ENCODE measurements around the gene SRP72. TPM values are rescaled to one million over a fixed set of nuclear protein-coding genes. Genes with fewer than 3 reads are reported as not detected.
"Not testable (repeated sequence)": the region's sequence is repeated elsewhere in the genome, so short reads cannot be mapped to it uniquely, and the experiment has no call there.

Gene SRP72
- total and polyA plus RNA-seq, 2 of the 4 experiments (the other 2 are of a cell fraction) = 73.8 to 123 TPM

- H3K9me3 ChIP-seq (ENCODE audit: control insufficient read depth, insufficient read depth, low read length); H2AK9ac ChIP-seq (replicated peaks; ENCODE audit: low read depth, low read length, poor library complexity); H3K27me3 ChIP-seq (ENCODE audit: control insufficient read depth, insufficient read depth, low read length); H3K36me3 ChIP-seq (ENCODE audit: control insufficient read depth, insufficient read depth, low read length); H2BK20ac ChIP-seq (ENCODE audit: low read depth, low read length); in situ Hi-C loops (cut with MboI; ENCODE audit: low sequenced_read_pairs); H2AFZ ChIP-seq (replicated peaks; ENCODE audit: low read length, poor library complexity); H3K18ac ChIP-seq (ENCODE audit: low read depth, low read length); H3K4me1 ChIP-seq (ENCODE audit: control insufficient read depth, insufficient read depth, low read length); dilution Hi-C loops (cut with HindIII; ENCODE audit: low sequenced_read_pairs, unreplicated experiment); CTCF ChIA-PET; H4K20me1 ChIP-seq (ENCODE audit: insufficient read depth, low read length); BruUV-seq (replicated peaks); H2BK15ac ChIP-seq (ENCODE audit: low read depth, low read length); H3K9me1 ChIP-seq (ENCODE audit: insufficient read depth, low read length): not testable (repeated sequence)
- intact Hi-C loops (cut with micrococcal nuclease) = loop anchor here (2.0 kb wide), 1 partner anchor 30 kb away; the partner anchor contains the start of gene PAICS
- H3K56ac ChIP-seq (ENCODE audit: extremely low read depth, insufficient read depth, low read length) = peak overlapping the region; percentile 8; the same call in 1 of the 2 replicates
- peak overlapping the region; percentile 87 for H3K4me2 ChIP-seq (ENCODE audit: low read depth, low read length)
- H3K27ac ChIP-seq (ENCODE audit: insufficient read depth, low read length) = peak overlapping the region; percentile 99
- ATAC-seq (ENCODE audit: low read depth) (peak; percentile 47), DNase-seq (peak; percentile 82)
- WGBS, 2 experiments (ENCODE audit: extremely low coverage in 2 of 2, insufficient read length in 1 of 2) = no CpG with 5 or more reads among the region's 8 CpGs
- H2AK5ac ChIP-seq (ENCODE audit: low read depth, low read length) = peak overlapping the region; percentile 41
- H2BK5ac ChIP-seq (ENCODE audit: low read depth, low read length, poor library complexity, severe bottlenecking) = peak overlapping the region; percentile 95
- POLR2A ChIA-PET (ENCODE audit: unreplicated experiment) = interaction anchor here (1.5 kb wide), 1 partner anchor 30 kb away, joined by 6 read pairs; the partner anchor contains the start of genes PAICS and PPAT
- H4K8ac ChIP-seq (ENCODE audit: low read depth in 2 of 2, low read length in 2 of 2) = peak overlapping the region; percentile 95 to 96
- peak overlapping the region; percentile 86 for H3K4ac ChIP-seq (ENCODE audit: low read depth, low read length)
- TF ChIP-seq POLR2A (IDR thresholded peaks at IDR 0.05; ENCODE audit: low read depth, low read length) (peak; percentile 78), CEBPB (IDR thresholded peaks at IDR 0.05; ENCODE audit: low read depth, low read length) (peak; percentile 50; the same call in 1 of the 2 replicates), FOS (IDR thresholded peaks at IDR 0.05; ENCODE audit: low read depth, low read length) (0 out of 2 replicates have a peak, but pooled peaks have one; percentile 40)
- H2BK120ac ChIP-seq (ENCODE audit: low read depth, low read length) = peak overlapping the region; percentile 21; the same call in 1 of the 2 replicates
- peak overlapping the region; percentile 94; the same call in 1 of the 2 replicates for H3K23ac ChIP-seq (ENCODE audit: low read depth, low read length)
- H3K14ac ChIP-seq (replicated peaks; ENCODE audit: low read depth, low read length) = peak overlapping the region; percentile 79
- peak overlapping the region; percentile 24 for H4K91ac ChIP-seq (ENCODE audit: insufficient read depth, low read depth, low read length)
- peak overlapping the region; percentile 100; the same call in 1 of the 2 replicates for H3K9ac ChIP-seq (ENCODE audit: low read depth, low read length)
- H3K4me3 ChIP-seq (ENCODE audit: insufficient read depth, low read depth, low read length) = peak overlapping the region; percentile 98
- H4K5ac ChIP-seq (ENCODE audit: low read depth, low read length) = peak overlapping the region; percentile 15; the same call in 1 of the 2 replicates
- peaks cover 27 to 52% of the 10 kb centered on the region in 2 experiments; a peak in 3 of 4 replicates for H3K79me1 ChIP-seq (ENCODE audit: low read depth in 1 of 2, low read length in 2 of 2)
These were observed 1.1 kb upstream of the SRP72 start for GRCh38 chr4:56466296-56466761.

All from IMR-90 (cell line).